ENCODE data around the gene MEIS1. TPM values are rescaled to one million over a fixed set of nuclear protein-coding genes. Genes with fewer than 3 reads are reported as not detected.

The MEIS1 gene
- total RNA-seq, 1 experiment from 2014 or later: 0.28 TPM

DNA sequence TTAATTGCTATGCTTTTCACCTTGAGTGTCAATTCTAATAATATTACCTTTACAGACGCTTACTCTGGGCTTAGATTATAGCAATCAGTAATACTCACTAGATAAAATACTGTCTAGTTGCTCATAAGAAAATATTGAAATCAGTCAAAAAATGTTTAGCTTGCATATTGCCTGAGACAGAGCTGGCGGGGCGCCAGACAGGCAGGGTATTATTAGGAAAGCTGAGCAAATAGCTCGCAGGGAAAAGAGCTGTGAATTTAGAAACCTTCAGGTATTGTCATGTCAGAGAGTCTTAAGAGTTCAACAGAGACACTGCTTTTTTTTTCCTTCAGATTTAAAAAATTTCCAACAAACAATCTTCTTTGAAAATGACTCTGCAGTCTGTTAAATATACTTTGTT lies 118.4 kb downstream of the MEIS1 start:
- Histone ChIP-seq H3K36me3 (replicated peaks; ENCODE audit: control insufficient read depth, insufficient read depth, low read length) (no peaks in the 10 kb centered on the region), H3K4me3 (ENCODE audit: insufficient read depth, low read depth, low read length) (no peak overlapping the region), H3K27me3 (ENCODE audit: control insufficient read depth, insufficient read depth, low read length) (no peaks in the 10 kb centered on the region)
- DNase-seq: no peak

DNA sequence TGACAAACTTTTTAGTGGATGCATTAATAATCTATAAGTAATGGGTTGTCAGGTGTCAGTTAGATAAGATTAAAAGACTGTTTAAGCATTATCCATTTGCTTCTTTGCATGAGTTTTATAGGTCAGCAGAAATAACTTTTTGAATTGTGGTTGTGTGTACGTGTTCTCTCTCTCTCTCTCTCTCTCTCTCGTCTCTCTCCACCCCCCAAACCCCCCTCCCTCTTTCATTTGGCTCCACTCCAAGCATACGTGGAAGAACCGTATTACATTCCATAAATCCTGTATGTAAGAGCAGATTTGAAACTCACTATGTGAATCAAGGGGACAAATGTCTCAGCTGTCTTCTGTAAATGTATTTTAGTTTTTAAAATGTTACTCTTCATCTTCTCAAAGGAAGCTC lies 120.2 kb downstream of the MEIS1 start:
- H3K36me3 ChIP-seq (replicated peaks; ENCODE audit: control insufficient read depth, insufficient read depth, low read length): no peaks in the 10 kb centered on the region
- H3K4me3 ChIP-seq (ENCODE audit: insufficient read depth, low read depth, low read length): no peak overlapping the region
- H3K27me3 ChIP-seq (ENCODE audit: control insufficient read depth, insufficient read depth, low read length): no peaks in the 10 kb centered on the region
- no peak for DNase-seq

DNA sequence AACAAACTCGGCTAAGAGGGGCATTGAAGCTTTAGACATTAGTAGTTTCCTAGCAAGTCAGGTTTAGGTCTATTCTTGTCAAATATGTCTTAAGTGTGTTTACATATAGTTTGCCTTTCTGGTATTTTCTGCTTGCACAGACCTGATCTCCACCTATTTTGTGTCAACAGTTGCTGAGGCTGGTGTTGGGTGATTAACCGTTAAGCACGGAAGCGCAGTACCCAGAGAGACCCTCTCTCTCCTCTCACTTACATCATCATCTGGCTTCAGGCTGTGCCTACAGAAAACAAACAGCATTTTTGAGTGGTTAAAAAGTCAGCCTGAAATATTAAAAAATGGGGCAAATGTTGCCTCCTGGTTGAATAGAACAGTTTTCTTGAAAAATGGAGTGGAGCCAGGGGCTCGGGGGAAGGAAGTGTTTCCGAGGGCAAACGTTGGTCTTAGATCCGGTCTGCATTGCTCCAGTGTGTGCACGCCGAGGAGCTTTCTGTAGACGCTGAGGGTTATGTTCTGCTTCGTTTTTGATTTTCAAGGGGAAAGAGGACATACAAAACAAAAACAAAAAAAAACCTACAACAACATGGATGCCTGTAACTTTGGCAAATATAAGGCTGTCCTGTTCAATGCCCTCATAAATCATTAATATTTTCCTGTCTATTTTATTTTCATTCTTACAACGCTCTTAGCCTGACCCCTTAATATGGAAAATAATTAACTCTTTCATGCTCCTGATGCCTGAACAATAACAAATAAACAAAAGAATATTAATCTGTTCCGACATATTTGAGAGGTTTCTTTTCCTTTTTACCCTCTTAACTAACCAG lies 120.8 kb downstream of the MEIS1 start:
- DNase-seq: no peak
- H3K36me3 ChIP-seq (replicated peaks; ENCODE audit: control insufficient read depth, insufficient read depth, low read length): no peaks in the 10 kb centered on the region
- H3K27me3 ChIP-seq (ENCODE audit: control insufficient read depth, insufficient read depth, low read length): no peaks in the 10 kb centered on the region
- H3K4me3 ChIP-seq (ENCODE audit: insufficient read depth, low read depth, low read length): no peak overlapping the region

DNA sequence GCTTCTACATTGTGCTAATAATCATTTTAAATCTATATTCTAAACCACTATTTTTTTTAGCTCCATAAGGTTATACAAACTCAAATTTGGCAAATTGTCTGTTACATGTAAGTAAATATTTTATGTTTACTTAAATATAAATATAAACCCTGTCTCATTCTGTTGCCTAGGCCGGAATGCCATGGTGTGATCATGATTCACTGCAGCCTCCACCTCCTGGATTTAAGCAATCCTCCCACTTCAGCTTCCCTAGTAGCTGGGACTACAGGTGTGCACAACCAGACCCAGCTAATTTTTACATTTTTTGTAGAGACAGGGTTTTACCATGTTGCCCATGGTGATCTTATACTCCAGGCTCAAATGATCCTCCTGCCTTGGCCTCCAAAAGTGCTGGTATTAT lies 124.7 kb downstream of the MEIS1 start:
- Histone ChIP-seq H3K27me3 (ENCODE audit: control insufficient read depth, insufficient read depth, low read length) (no peaks in the 10 kb centered on the region), H3K4me3 (ENCODE audit: insufficient read depth, low read depth, low read length) (no peak overlapping the region), H3K36me3 (replicated peaks; ENCODE audit: control insufficient read depth, insufficient read depth, low read length) (no peaks in the 10 kb centered on the region)
- no peak for DNase-seq

DNA sequence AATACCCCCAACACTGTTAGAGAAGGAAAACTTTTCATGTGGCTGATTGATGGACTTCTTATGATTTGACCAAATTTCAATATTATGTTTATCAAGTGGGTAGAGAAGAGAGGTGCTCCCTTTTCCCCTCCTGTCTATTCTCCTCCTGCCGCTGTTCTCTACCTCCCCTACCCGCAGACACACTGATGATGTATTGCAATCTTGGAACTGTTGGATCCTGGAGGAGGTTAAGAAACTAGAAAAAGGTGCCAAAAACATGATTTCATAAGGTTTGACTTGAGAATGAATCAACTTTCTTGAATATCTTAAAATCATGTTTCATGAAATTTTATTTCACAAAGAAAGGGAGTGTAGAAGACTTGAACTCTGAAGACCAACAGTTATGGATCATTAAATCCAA lies 125.8 kb downstream of the MEIS1 start:
- Histone ChIP-seq H3K36me3 (replicated peaks; ENCODE audit: control insufficient read depth, insufficient read depth, low read length) (no peaks in the 10 kb centered on the region), H3K4me3 (ENCODE audit: insufficient read depth, low read depth, low read length) (no peak overlapping the region), H3K27me3 (ENCODE audit: control insufficient read depth, insufficient read depth, low read length) (no peaks in the 10 kb centered on the region)
- DNase-seq: no peak

DNA sequence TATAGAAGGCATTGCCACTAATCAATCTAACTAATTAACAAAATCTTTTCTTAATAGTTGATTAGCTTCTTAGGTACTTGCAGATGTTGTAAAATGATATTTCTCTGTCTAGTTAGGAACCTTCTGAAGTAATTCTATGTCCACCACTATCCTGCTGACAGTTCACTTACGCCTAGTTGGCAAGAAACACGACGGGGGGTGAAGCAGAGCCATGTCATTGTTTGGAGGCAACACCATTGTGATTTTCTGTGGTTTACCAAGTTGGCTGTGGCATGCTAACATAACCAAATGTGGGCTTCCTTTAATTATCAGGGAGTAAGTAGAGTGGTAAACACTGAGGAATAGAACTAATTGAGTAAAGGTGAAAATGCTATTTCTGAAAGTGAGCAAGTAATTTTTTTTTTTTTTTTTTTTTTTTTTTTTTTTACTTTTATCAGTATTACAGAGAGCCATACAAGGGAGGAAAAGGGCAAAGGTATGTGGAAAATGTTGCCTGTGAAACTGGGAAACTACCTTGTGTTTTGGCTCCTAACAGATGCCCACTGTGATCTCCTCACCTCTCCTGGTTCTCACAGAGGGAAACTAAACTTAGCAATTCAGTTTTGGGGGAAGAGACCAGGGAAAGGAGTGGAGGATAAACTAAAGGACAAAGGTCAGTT lies 126.8 kb downstream of the MEIS1 start:
- DNase-seq: peak; percentile 15
- Histone ChIP-seq H3K27me3 (ENCODE audit: control insufficient read depth, insufficient read depth, low read length) (no peaks in the 10 kb centered on the region), H3K36me3 (replicated peaks; ENCODE audit: control insufficient read depth, insufficient read depth, low read length) (no peaks in the 10 kb centered on the region), H3K4me3 (ENCODE audit: insufficient read depth, low read depth, low read length) (no peak overlapping the region)

DNA sequence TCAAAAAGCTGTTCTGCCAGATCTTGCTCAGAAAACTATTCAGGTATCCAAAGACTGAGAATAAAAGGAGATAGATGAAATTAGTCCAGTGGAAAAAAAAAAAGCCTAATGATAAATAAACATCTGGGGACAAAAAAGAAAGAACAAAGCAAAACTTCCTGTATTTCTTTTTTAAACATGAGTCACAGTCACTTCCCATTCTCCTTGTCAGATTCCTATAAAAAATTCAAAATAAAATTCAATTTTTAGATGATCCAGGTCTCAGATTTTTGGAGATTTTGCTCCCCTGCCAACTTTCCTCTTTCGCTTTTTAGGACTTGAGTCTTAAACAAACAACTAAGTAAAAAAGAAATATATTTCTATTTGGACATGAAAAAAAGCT lies 127.4 kb downstream of the MEIS1 start:
- H3K27me3 ChIP-seq (ENCODE audit: control insufficient read depth, insufficient read depth, low read length): no peaks in the 10 kb centered on the region
- DNase-seq: no peak
- no peaks in the 10 kb centered on the region for H3K36me3 ChIP-seq (replicated peaks; ENCODE audit: control insufficient read depth, insufficient read depth, low read length)
- H3K4me3 ChIP-seq (ENCODE audit: insufficient read depth, low read depth, low read length): no peak overlapping the region

DNA sequence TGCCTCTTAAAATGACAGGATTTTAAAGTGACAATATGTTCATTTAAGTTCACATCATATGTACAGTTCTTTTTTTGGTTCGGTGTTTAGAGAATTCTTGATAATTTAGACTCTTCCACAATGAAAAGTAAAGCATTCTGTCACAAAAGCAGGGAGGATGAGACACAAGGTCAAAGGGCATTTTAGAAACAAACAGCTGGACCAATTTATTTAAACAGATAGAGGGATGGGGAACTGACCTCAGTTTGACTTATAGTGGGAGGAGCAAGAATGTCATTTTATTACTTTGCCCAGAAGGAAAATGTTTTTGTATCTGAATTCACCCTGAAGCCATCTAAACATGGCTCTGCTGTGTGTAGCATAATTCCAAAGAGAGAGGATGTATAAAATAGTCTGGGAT lies 128.5 kb downstream of the MEIS1 start:
- Histone ChIP-seq H3K36me3 (replicated peaks; ENCODE audit: control insufficient read depth, insufficient read depth, low read length) (no peaks in the 10 kb centered on the region), H3K4me3 (ENCODE audit: insufficient read depth, low read depth, low read length) (no peak overlapping the region)
- DNase-seq: no peak

DNA sequence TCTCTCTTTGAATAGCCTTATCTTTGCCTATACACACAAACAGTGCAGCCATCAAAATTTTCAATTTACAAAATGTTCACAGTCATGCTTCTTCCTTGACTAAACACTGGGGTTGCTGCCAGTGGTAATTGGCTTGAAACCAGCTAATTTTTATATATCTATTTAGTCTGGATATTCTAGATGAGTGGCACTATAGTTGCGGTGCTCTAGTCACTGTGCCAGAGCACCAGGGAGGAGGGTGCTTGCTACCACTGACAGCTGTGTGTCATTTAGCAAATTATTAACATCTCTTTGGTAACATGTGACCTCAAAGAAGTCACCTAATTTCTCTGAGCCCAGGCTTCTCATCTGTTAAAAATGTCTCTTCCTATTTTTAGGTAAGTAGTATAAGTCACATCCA lies 130.4 kb downstream of the MEIS1 start:
- Histone ChIP-seq H3K27me3 (ENCODE audit: control insufficient read depth, insufficient read depth, low read length) (no peaks in the 10 kb centered on the region), H3K4me3 (ENCODE audit: insufficient read depth, low read depth, low read length) (no peak overlapping the region), H3K36me3 (replicated peaks; ENCODE audit: control insufficient read depth, insufficient read depth, low read length) (no peaks in the 10 kb centered on the region)
- DNase-seq: no peak

More for the DNA sequence above, 128.5 kb downstream of the MEIS1 start:
- H3K27me3 ChIP-seq (ENCODE audit: control insufficient read depth, insufficient read depth, low read length): no peaks in the 10 kb centered on the region

DNA sequence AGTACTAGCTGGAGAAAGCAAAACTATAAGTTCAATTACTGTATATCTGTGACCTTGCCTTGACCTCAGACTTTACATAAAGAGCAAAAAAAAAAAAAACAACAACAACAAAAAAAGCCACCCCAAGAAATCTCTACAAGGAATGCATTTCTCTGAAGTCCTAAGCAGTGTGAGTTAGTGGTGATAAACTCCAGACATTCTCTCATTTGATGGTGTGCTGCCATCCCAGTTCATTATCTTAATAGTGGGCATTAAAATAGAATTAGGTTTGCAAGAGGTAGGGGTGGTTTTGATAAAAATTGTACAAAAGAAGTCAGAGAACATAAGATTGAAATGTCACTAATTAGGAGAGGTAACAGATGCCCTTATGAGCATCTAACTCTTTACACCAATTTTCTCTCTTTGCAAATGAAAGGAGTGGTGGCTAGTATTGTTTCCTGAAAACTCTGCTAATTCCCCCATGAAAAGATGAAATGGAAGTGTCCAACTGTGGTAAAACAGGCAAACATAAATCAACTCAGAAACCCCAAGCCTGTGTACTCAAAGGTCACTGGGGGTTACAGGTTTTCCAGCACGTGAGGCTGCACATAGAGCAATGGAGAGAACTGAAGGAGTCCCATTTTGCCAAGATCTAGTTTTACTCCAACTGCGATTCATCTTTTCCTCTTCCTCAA lies 131.9 kb downstream of the MEIS1 start:
- H3K4me3 ChIP-seq (ENCODE audit: insufficient read depth, low read depth, low read length): no peak overlapping the region
- no peaks in the 10 kb centered on the region for H3K36me3 ChIP-seq (replicated peaks; ENCODE audit: control insufficient read depth, insufficient read depth, low read length)
- no peak for DNase-seq
- no peaks in the 10 kb centered on the region; the same call in 1 of the 2 replicates for H3K27me3 ChIP-seq (ENCODE audit: control insufficient read depth, insufficient read depth, low read length)

DNA sequence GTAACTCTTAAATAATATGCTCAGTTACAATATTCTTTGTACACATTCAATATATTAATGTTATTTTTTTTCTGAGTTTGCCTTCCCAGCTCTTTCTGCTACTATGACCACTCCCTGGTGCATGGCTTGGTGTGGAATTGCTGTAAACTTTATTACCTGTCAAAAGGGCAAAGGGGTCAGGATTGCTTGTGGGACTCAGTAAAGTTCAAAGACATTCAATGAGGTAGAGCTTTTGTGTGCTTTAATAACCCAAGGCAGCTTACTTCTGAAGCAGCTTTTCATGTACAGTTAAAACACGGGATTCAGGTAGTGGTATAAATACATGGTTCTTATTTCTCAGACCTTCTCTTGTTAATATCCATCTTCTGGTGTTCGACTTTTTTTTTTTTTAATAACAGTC lies 132.8 kb downstream of the MEIS1 start:
- H3K36me3 ChIP-seq (replicated peaks; ENCODE audit: control insufficient read depth, insufficient read depth, low read length): no peaks in the 10 kb centered on the region
- H3K4me3 ChIP-seq (ENCODE audit: insufficient read depth, low read depth, low read length): no peak overlapping the region
- DNase-seq: no peak
- no peaks in the 10 kb centered on the region; the same call in 1 of the 2 replicates for H3K27me3 ChIP-seq (ENCODE audit: control insufficient read depth, insufficient read depth, low read length)

DNA sequence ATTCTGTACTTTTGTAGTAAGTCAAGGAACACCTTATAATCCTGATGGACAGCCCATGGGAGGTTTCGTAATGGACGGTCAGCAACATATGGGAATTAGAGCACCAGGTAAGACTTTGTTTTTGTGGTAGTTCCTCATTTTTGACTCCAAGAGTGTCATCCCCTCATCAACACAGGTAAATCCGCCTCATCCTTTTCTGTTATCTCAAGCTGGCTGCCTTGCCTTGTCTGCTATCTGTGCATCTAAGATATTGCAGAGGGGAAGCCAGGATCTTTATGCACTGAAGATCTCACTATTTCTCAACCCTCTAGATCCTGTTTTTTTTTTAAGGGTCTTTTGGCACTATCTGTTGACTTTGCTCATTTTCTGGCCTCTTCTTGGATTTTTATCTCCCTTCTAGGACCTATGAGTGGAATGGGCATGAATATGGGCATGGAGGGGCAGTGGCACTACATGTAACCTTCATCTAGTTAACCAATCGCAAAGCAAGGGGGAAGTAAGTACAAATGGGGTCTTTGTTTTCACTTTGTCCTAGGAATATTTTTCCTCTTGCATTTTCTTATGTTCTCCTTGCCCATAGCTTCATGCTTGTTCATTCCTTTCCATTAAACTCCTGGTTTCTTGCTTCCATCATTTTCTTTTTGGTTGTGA lies 133.8 kb downstream of the MEIS1 start:
- DNase-seq: no peak
- Histone ChIP-seq H3K36me3 (replicated peaks; ENCODE audit: control insufficient read depth, insufficient read depth, low read length) (no peaks in the 10 kb centered on the region), H3K4me3 (ENCODE audit: insufficient read depth, low read depth, low read length) (no peak overlapping the region), H3K27me3 (ENCODE audit: control insufficient read depth, insufficient read depth, low read length) (no peaks in the 10 kb centered on the region; the same call in 1 of the 2 replicates)

DNA sequence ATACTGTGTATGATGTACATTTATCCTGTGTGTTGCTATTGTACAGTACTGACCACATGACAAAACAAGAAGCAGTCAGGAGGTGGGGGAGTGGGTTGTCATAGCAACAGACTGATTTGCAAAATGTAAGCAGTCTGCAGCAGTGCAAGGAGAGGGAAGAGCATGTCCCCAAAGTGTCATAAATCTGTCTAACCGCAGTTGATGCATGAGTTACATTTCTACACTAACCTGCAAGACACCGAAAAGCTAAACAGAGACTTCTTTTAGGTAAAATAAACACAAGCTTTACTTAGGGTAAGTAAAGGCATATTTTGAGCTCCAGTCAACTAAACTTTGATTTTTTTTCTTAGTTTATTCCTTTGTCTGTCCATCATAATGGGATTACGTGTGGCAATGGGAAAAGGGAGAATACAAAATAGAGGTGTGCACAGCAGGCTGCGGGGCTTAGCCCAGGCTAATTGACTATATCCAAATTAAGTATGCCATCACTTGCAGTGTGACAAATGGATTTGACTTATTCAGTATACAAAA lies 134.5 kb downstream of the MEIS1 start:
- no peak for DNase-seq
- H3K36me3 ChIP-seq (replicated peaks; ENCODE audit: control insufficient read depth, insufficient read depth, low read length): no peaks in the 10 kb centered on the region
- H3K27me3 ChIP-seq (ENCODE audit: control insufficient read depth, insufficient read depth, low read length): no peaks in the 10 kb centered on the region; the same call in 1 of the 2 replicates
- no peak overlapping the region for H3K4me3 ChIP-seq (ENCODE audit: insufficient read depth, low read depth, low read length)

DNA sequence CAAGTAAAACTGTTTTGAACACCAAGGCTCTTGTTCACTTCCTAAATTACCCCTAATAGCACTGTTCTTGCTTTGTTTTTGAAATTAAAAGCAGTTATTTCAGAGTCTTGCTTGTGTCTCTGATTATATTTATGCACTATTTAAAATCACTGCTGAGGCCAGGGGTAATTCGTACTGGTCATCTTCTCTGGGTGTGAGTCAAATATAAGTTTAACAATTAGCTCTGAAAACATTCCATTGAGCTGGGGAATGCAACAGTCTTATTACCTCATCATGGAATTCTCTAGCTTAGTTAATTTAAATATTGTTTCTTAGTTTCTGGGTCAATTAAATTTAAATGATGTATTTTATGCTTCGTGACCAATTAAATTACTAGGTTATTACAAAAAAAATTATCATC lies 135.0 kb downstream of the MEIS1 start:
- DNase-seq: no peak
- no peaks in the 10 kb centered on the region for H3K36me3 ChIP-seq (replicated peaks; ENCODE audit: control insufficient read depth, insufficient read depth, low read length)
- H3K27me3 ChIP-seq (ENCODE audit: control insufficient read depth, insufficient read depth, low read length): no peaks in the 10 kb centered on the region; the same call in 1 of the 2 replicates
- no peak overlapping the region for H3K4me3 ChIP-seq (ENCODE audit: insufficient read depth, low read depth, low read length)
